Renal cortex interstitium (tissue), 11 donors: ENCODE results near the gene UGT1A7. TPM values are rescaled to one million over a fixed set of nuclear protein-coding genes. Genes with fewer than 3 reads are reported as not detected.

Experiments
- DNase-seq, 11 donors: peaks; one replicate each; pipeline ENCODE4 v3.0.0-alpha.2; 2013; ENCODE audit warnings: low read depth in 9 of 11, low spot score in 4 of 11; ENCODE audit errors: extremely low read depth in 1 of 11
- polyA plus RNA-seq, 3 donors: library from polyadenylated mRNA; unstranded; fragments of 120-200 nt; gene quantifications; one replicate each; pipeline ENCODE4 v1.2.1, GENCODE V29; 2013; ENCODE audit not compliant: insufficient read length in 3 of 3

Gene UGT1A7
- polyA plus RNA-seq, 3 donors = 0.09 TPM; not detected in 2

- DNase-seq = no peak
Measured at GRCh38 chr2:233822101-233822771, 140.5 kb downstream of the UGT1A7 start.

Other genes with a start within 250 kb of the UGT1A7 start
- gene USP40, start 115.1 kb upstream of the UGT1A7 start, polyA plus RNA-seq = 10 to 100 TPM; 45.9 to 64.2 (median 48.7) TPM
- gene UGT1A8, start 64.3 kb upstream of the UGT1A7 start, polyA plus RNA-seq = not detected
- not detected for gene UGT1A10, start 45.5 kb upstream of the UGT1A7 start, polyA plus RNA-seq
- 1 to 10 TPM; 6.2 to 7.8 (median 7.0) TPM for gene UGT1A9, start 10.0 kb upstream of the UGT1A7 start, polyA plus RNA-seq
- 1 to 10 TPM; 2.5 to 4.3 (median 3.2) TPM for gene UGT1A6, start 11.0 kb downstream of the UGT1A7 start, polyA plus RNA-seq
- not detected for gene UGT1A5, start 31.0 kb downstream of the UGT1A7 start, polyA plus RNA-seq
- gene UGT1A4, start 36.8 kb downstream of the UGT1A7 start, polyA plus RNA-seq = not detected
- not detected for gene UGT1A3, start 47.1 kb downstream of the UGT1A7 start, polyA plus RNA-seq
- under 1 TPM; 0.23 to 0.56 (median 0.24) TPM for gene UGT1A1, start 78.4 kb downstream of the UGT1A7 start, polyA plus RNA-seq
- gene MROH2A, start 96.4 kb downstream of the UGT1A7 start, polyA plus RNA-seq = under 1 TPM in 2 of 3 donors, not detected in 1; 0.26 to 0.27 TPM
- 10 to 100 TPM; 23.2 to 25.0 (median 24.1) TPM for gene HJURP, start 172.6 kb downstream of the UGT1A7 start, polyA plus RNA-seq
- under 1 TPM in 1 of 3 donors, not detected in 2; 0.56 TPM for gene TRPM8, start 235.5 kb downstream of the UGT1A7 start, polyA plus RNA-seq